Measurements from ENCODE around the gene CMPK2. TPM values are rescaled to one million over a fixed set of nuclear protein-coding genes. Genes with fewer than 3 reads are reported as not detected.

CMPK2 gene
- total RNA-seq, 1 donor from 2014 or later, result 48.5 TPM

- intact Hi-C loops (cut with micrococcal nuclease), result loop anchor here (2.0 kb wide), 1 partner anchor 18 kb away; the partner anchor contains the start of gene CMPK2
These were observed 18.6 kb downstream of the CMPK2 start for GRCh38 chr2:6846967-6847681.

GRCh38 chr2:6846540-6846939 lies 19.2 kb downstream of the CMPK2 start:
- intact Hi-C loops (cut with micrococcal nuclease), result loop anchor here (2.0 kb wide), 1 partner anchor 18 kb away; the partner anchor contains the start of gene CMPK2

- intact Hi-C loops (cut with micrococcal nuclease), result loop anchor here (2.0 kb wide), 1 partner anchor 19 kb away; the partner anchor contains the start of gene CMPK2
These were observed 19.8 kb downstream of the CMPK2 start for GRCh38 chr2:6845903-6846302.

GRCh38 chr2:6845312-6845711 lies 20.4 kb downstream of the CMPK2 start:
- intact Hi-C loops (cut with micrococcal nuclease), result no loop called here

DNA sequence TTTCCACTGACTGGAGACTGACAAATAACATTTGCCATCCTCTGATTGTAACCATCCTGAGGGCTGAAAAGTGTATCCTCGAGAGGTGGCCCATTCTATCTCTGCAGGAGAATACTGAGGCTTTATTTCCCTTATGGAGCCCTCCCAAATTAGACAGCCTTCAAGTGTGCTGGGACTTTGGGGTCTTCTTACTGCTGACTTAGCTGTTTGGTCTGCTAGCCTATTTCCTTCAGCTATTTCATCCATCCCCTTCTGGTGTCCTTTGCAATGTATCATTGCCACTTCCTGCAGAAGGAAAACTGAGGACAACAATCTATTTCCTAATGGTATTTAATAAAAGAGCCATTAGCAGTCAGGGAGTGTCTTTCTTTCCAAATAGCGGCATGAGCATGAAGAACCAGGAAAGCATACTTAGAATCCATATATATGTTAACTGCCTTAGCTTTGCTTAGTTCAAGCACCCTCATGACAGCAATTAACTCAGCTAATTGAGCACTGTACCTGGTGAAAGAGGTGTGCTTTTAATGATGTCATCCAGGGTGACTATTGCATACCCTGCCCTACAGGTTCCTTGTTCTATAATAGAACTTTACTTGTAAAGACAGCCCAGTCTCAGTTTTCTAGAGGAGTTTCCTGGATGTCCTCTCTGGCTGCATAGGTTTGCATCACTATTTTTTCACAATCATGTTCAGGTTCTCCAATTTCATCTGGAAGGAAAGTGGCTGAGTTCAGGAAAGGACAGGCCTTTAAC lies 24.0 kb downstream of the CMPK2 start:
- intact Hi-C loops (cut with micrococcal nuclease), result no loop called here

DNA sequence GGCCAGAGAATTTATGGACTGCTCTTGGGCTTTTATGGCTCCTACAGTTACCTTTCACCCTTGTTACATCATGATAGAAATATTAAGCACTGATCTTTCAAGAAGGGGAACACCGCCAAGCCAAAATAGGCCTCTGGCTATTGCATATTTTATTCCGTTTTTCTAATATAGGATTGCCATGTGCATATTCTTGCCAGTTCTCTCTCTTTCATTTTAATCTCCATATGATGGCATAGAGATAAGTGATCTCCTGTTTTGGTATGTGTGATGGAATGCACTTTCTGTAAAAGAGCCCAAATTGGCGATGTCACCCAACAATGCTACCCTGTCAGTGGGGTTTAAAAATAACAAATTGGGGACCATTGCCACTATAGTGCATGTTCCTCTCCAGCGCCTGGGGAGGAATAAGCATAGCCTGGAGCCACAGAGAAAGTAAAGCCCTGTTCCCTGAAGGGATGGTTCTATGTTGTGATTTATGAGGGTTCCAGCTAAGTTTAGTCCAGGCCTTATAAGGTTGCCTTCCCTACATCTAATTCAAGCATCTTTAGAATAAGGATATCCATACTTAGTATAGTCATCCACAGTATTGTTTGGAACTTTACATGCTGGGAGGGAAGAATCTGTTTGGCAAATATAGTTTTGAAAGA lies 26.9 kb downstream of the CMPK2 start:
- intact Hi-C loops (cut with micrococcal nuclease), result no loop called here

DNA sequence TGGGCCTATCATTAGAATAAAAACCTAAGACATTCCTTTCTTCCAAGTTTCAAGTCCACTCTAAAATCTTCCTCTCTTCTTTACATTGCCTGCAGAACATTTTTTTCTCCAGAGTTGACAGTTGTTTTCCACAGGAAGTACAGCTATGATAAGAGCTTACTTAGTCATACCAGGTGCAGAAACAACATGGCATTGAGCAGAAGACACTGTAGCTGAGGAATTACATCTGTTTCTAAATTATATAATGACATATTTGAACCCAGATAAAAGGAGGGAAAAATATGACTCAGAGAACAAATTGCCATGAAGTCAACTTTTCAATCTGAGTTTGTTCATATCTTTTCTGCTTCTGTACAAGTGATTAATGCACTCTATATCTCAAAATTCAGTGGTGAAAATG lies 30.2 kb downstream of the CMPK2 start:
- intact Hi-C loops (cut with micrococcal nuclease), result no loop called here

DNA sequence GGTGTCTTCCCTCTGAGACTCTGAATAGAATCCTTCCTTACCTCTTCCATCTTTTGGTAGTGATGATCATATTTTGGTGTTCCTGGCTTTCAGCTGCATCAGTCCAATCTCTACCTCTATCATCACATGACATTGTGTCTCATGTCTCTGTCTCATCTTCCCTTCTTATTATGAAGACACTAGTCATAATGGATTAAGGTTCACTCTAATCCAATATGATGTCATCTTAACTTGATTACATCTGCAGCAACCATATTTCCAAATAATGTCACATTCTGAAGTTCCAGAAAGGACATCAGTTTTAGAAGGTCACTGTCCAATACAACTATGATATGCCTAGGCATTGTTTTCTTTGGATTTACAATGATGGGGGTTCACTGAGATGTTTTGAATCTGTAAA lies 31.5 kb downstream of the CMPK2 start:
- intact Hi-C loops (cut with micrococcal nuclease), result no loop called here

DNA sequence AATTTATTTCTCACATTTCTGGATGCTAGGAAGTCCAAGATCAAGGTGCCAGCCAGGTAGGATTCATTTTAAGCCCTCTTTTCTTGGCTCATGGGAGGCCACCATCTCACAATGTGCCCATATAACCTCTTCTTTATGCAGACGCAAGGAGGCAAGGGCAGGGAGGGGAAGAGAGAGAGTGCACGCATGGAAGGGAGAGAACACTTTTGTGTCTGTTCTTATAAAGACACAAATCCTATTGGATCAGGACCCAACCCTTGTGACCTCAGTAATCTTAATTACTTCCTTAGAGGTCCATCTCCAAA lies 32.5 kb downstream of the CMPK2 start:
- intact Hi-C loops (cut with micrococcal nuclease), result loop anchor here (1.0 kb wide), 2 partner anchors 32 to 44 kb away; partner anchors contain the start of genes CMPK2 and RSAD2

GRCh38 chr2:6832596-6833299 lies 33.0 kb downstream of the CMPK2 start:
- intact Hi-C loops (cut with micrococcal nuclease), result loop anchor here (1.0 kb wide), 2 partner anchors 33 to 45 kb away; partner anchors contain the start of genes CMPK2 and RSAD2

GRCh38 chr2:6831229-6831628 lies 34.5 kb downstream of the CMPK2 start:
- intact Hi-C loops (cut with micrococcal nuclease), result no loop called here

DNA sequence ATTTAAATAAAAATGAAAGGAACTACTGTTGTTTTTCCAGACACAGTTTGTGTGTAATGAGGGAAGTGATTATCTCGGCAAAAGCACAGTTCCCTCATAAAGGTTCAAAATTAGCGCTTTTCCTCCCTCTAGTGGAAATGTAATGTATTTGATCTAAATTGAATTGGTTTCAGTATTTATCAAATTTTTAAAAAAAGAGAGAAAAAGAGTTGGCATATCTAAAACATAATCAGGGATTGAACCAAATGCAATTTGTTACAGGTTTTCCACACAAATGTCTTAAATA lies 37.5 kb downstream of the CMPK2 start:
- intact Hi-C loops (cut with micrococcal nuclease), result no loop called here

DNA sequence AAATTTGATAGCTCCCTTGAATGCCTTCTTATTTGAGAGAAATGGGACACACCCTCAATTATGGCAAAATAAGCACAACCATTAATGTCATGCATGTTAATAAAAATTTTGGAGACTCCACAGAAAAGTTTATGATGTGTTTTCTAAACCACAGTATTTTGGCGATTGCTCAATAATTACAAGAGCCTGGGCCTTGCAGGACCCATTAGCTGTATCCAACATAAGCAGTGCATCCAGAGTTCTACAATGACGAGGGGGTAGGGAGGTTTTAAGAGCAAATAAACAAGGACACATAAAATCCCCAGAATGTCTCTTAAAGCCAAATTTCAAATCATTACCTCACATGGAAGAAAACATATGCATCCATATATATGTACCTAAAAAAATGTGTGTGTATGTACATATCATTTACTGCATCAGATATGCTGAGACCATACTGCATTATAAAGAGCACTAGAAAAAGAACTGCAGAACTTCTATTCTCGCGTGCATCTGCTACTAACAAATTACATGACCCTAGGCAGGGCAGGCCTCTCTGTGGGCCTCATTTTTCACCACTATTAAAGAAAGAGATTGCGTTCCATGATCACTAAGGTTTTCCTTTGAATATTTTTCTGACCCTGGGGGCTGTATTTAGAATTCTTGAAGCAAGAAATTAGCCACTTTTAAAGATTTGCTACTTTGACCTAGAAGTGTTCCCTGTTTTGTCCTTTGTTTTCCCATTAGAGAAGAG lies 38.0 kb downstream of the CMPK2 start:
- intact Hi-C loops (cut with micrococcal nuclease), result loop anchor here (2.0 kb wide), 1 partner anchor 209 kb away; no protein-coding TSS in a partner anchor

DNA sequence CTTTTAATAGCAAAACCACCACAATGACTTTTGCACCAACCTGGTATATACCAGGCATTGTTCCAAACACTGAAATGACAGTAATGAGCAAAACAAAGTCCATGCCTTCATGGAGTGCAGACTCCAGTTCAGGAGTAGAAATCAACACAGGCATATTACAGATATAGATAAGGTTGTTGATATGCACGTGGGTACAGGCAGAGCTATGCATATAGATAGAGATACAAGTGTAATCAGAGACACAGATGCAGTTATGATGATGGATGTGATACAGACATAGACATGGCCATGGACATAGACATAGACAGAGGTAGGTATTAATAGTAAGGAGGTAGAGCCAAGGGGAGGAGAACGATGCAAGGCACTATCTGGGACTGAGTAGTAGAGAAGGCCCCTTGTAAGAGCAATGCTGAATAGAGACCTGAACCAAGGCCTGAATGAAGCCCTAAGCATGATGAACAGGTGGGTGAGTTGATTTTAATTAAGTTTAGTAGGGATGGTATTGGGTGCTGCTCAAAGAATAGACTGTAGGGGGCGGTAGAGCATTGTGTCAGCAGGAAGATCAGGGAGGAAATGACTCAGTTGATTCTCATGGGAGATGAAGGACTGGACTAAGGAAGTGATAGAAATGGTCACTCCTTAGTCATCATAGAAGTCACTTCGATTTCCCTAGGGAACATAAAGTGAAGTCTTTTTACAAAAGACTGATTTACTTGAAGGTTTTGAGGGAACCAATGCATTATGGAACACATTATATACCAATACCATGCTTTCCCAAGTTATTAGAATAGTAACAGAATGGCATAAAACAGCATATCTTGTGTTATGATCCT lies 39.4 kb downstream of the CMPK2 start:
- intact Hi-C loops (cut with micrococcal nuclease), result loop anchor here (1.0 to 2.0 kb wide), 6 partner anchors 40 to 258 kb away; no protein-coding TSS in a partner anchor

DNA sequence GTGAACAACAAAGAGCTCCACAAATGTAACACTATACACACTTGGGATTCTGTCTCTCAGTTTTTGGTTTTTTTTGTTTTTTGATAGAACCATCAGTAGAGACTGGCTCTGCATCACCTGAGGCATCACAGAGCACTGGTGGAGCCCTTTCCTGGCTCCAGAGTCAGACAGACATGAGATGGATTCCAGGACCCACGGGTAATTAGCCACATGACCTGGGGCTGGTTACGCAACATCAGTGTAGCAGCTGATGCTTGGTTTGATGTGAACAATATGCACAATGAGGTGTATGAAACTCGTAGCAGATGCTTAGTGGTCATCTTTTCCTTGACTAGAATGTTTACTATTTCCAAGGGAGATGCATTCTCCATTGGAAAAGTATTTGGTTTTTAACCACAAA lies 40.7 kb downstream of the CMPK2 start:
- intact Hi-C loops (cut with micrococcal nuclease), result no loop called here

- intact Hi-C loops (cut with micrococcal nuclease), result no loop called here
These were observed 42.6 kb downstream of the CMPK2 start for GRCh38 chr2:6823111-6823510.

- intact Hi-C loops (cut with micrococcal nuclease), result no loop called here
These were observed 43.3 kb downstream of the CMPK2 start for GRCh38 chr2:6822406-6822805.

DNA sequence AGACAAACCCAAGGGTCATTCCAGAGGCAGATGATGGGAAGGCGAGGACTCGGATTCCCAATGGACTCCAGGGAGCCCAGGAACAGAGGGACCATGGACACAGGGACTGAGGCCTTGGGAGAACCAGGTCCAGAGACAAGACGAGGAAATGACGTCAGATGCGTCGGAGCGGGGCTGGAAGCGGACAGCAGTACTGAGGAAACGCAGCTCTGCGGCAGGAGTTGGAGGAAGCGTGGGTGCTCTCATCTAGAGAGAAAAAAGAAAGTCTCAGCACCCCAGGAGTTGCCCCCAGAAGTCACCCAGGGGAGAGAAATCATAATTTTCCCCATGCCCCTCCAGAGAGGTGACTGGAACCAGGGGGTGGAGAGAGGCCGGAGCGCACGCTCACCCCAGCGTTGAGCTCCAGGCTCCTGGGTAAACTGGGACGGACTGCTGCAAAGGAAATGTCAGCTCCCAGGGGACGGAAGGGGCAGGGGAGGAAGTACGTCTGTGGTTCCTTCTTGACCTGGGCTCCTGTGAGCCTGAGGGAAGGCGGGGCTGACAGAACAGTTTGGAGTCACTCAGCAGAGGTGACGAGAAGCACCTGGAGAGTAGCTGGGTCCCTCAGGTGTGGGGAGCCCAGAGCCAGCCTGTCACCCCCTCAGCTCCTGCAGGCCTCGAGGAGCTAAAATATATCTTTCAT lies 44.7 kb downstream of the CMPK2 start:
- intact Hi-C loops (cut with micrococcal nuclease), result no loop called here

DNA sequence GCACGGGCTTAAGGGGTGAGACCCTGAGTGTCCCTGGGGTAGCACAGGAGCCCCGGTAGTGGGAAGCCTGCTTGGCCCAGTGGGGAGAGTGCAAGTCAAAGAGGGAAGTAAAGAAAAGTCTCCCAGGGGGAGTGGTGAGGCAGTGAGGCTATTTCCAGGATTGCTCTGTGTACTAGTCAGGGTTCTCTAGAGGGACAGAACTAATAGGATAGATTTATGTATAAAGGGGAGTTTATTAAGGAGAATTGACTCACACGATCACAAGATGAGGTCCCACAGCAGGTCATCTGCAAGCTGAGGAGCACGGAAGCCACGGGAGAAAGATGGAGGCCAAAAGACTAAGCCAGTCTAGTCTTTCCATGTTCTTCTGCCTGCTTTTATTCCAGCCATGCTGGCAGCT lies 45.5 kb downstream of the CMPK2 start:
- intact Hi-C loops (cut with micrococcal nuclease), result no loop called here

All from T-helper 2 cell treated with Interferon-gamma antibody and Interleukin-4, amounts not matched to agents 100 ng/mL and 5 ng/mL, for 36 hours (primary cell).